ENCODE results near the gene BRSK2. TPM values are rescaled to one million over a fixed set of nuclear protein-coding genes. Genes with fewer than 3 reads are reported as not detected.

BRSK2 gene
- total and polyA plus RNA-seq, 2 of the 4 experiments (the other 2 are of a cell fraction) = 0.18 to 0.62 TPM

DNA sequence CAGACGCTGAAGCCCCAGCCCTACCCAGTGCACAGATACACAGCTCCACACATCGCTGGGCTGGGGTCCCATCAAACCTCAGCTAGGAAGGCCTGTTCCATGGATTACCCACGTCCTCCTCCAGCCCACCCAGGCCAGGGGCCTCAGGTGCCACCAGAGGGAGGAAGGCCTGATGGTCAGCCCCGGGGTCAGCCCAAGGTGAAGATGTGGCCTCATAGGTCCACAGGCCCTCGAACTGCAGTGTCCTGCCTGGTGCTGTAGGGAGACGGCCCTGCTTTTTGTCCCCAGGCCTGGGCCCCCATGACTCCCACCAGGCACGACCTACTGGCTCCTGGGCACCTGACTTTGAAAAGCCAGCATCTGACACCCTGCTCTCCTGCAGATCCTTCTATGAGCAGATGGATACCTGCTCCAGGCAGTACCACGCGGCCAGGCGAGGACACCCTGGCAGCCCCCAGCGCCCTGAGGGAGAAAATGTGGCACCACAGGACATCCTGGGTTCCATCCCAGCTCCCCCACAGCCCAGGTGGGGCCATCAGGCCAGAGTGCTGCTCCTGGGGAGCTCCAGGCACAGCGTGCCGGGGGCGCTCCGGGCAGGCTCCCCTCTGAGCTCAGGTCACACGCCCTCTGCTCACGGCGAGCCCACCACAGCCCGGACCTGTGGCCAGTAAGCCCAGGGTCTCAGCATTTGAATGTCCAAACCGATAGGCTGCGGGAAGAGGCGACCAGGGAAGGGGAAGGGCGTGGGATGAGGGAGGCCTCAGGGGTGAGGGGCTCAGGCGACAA, 112.6 kb downstream of the BRSK2 start:
- DNase-seq (no peak), ATAC-seq (ENCODE audit: low read depth) (no peak)
- ChIA-PET POLR2A (ENCODE audit: unreplicated experiment) (no interaction called here), CTCF (no interaction called here)
- no peak overlapping the region for H2AK5ac ChIP-seq (ENCODE audit: low read depth, low read length)
- no peak overlapping the region for H3K4ac ChIP-seq (ENCODE audit: low read depth, low read length)
- no peak overlapping the region for H2BK120ac ChIP-seq (ENCODE audit: low read depth, low read length)
- in situ Hi-C loops (cut with MboI; ENCODE audit: low sequenced_read_pairs) (loop anchor here (25.0 kb wide), 1 partner anchor 290 kb away; the partner anchor contains the start of gene MUC5B), dilution Hi-C loops (cut with HindIII; ENCODE audit: low sequenced_read_pairs, unreplicated experiment) (no loop called here), intact Hi-C loops (cut with micrococcal nuclease) (no loop called here)
- peaks cover 11% of the 10 kb centered on the region for H3K9me1 ChIP-seq (ENCODE audit: insufficient read depth, low read length)
- no peak overlapping the region for H3K14ac ChIP-seq (replicated peaks; ENCODE audit: low read depth, low read length)
- no peak overlapping the region for H2AFZ ChIP-seq (replicated peaks; ENCODE audit: low read length, poor library complexity)
- no peaks in the 10 kb centered on the region; the same call in 1 of the 2 replicates for H3K4me1 ChIP-seq (ENCODE audit: control insufficient read depth, insufficient read depth, low read length)
- H4K91ac ChIP-seq (ENCODE audit: insufficient read depth, low read depth, low read length) = no peak overlapping the region
- H3K4me3 ChIP-seq (ENCODE audit: insufficient read depth, low read depth, low read length) = no peak overlapping the region
- H2BK5ac ChIP-seq (ENCODE audit: low read depth, low read length, poor library complexity, severe bottlenecking) = no peak overlapping the region
- H2AK9ac ChIP-seq (replicated peaks; ENCODE audit: low read depth, low read length, poor library complexity) = no peak overlapping the region
- H3K18ac ChIP-seq (ENCODE audit: low read depth, low read length) = no peak overlapping the region
- no peak overlapping the region for H3K23ac ChIP-seq (ENCODE audit: low read depth, low read length)
- no peak overlapping the region for H4K5ac ChIP-seq (ENCODE audit: low read depth, low read length)
- H3K27ac ChIP-seq (ENCODE audit: insufficient read depth, low read length) = no peak overlapping the region
- no peak overlapping the region for H3K56ac ChIP-seq (ENCODE audit: extremely low read depth, insufficient read depth, low read length)
- no TSS peak for BruUV-seq (replicated peaks)
- H4K8ac ChIP-seq (ENCODE audit: low read depth in 2 of 2, low read length in 2 of 2) = no peak overlapping the region
- peaks cover 91% of the 10 kb centered on the region for H4K20me1 ChIP-seq (ENCODE audit: insufficient read depth, low read length)
- no peak overlapping the region for H2BK15ac ChIP-seq (ENCODE audit: low read depth, low read length)
- no peak for TF ChIP-seq FOS (IDR thresholded peaks at IDR 0.05; ENCODE audit: low read depth, low read length)
- H3K36me3 ChIP-seq (ENCODE audit: control insufficient read depth, insufficient read depth, low read length) = peaks cover 4% of the 10 kb centered on the region
- H3K79me1 ChIP-seq (ENCODE audit: low read depth in 1 of 2, low read length in 2 of 2) = peaks cover 32 to 85% of the 10 kb centered on the region in 2 experiments
- H3K9ac ChIP-seq (ENCODE audit: low read depth, low read length) = no peak overlapping the region
- no peak overlapping the region for H3K4me2 ChIP-seq (ENCODE audit: low read depth, low read length)
- H3K9me3 ChIP-seq (ENCODE audit: control insufficient read depth, insufficient read depth, low read length) = no peaks in the 10 kb centered on the region
- 32% methylated on average over 5 of the region's 24 CpGs; no CpG with 5 or more reads in 1 of the 2 experiments for WGBS, 2 experiments (ENCODE audit: extremely low coverage in 2 of 2, insufficient read length in 1 of 2)
- no peak overlapping the region for H2BK20ac ChIP-seq (ENCODE audit: low read depth, low read length)
- H3K27me3 ChIP-seq (ENCODE audit: control insufficient read depth, insufficient read depth, low read length) = no peaks in the 10 kb centered on the region

Measured in IMR-90 (cell line).